HEK293T (cell line): Measurements from ENCODE around the gene CTIF.

Experiments
- CTCF ChIA-PET: fragments of 350-600 bp; formaldehyde crosslinking; extraction: SDS; loops from one replicate; lab custom pipeline; 2021; ENCODE audit warnings: antibody characterized with exemption, inconsistent platforms; lab: Yijun Ruan, JAX
- POLR2A ChIA-PET: fragments of 350-600 bp; formaldehyde crosslinking; extraction: SDS; loops from one replicate; lab custom pipeline; 2020; ENCODE audit warnings: antibody characterized with exemption, inconsistent platforms; lab: Yijun Ruan, JAX
- DNase-seq: peaks from one replicate; pipeline ENCODE4 v3.0.0; 2012; ENCODE audit warnings: mixed read lengths; ENCODE audit errors: extremely low spot score
- ARNT ChIP-seq: fragments of 450-650 bp; IDR thresholded peaks from 2 replicates; pipeline ENCODE4 v1.6.1; 2017; ENCODE audit warnings: mild to moderate bottlenecking
- BHLHE40 ChIP-seq: fragments of 450-650 bp; IDR thresholded peaks from 2 replicates; pipeline ENCODE4 v1.6.1; 2016; ENCODE audit warnings: mild to moderate bottlenecking, moderate library complexity, borderline replicate concordance
- CTBP1 ChIP-seq: fragments of 450-650 bp; IDR thresholded peaks from 2 replicates; pipeline ENCODE4 v1.6.1; 2016; ENCODE audit warnings: borderline replicate concordance
- ELF4 ChIP-seq: fragments of 450-650 bp; IDR thresholded peaks from 2 replicates; pipeline ENCODE4 v1.6.1; 2017; ENCODE audit warnings: antibody characterized with exemption
- FOXA1 ChIP-seq: fragments of 450-650 bp; IDR thresholded peaks from 2 replicates; pipeline ENCODE4 v1.6.1; 2016; ENCODE audit warnings: mild to moderate bottlenecking
- FOXK2 ChIP-seq: fragments of 450-650 bp; IDR thresholded peaks from 2 replicates; pipeline ENCODE4 v1.6.1; 2016; ENCODE audit warnings: mild to moderate bottlenecking
- FOXM1 ChIP-seq: fragments of 450-650 bp; IDR thresholded peaks from 2 replicates; pipeline ENCODE4 v1.6.1; 2017; ENCODE audit warnings: mild to moderate bottlenecking, borderline replicate concordance
- HDGF ChIP-seq: fragments of 450-650 bp; IDR thresholded peaks from 2 replicates; pipeline ENCODE4 v1.6.1; 2017; ENCODE audit warnings: antibody characterized with exemption, borderline replicate concordance
- L3MBTL2 ChIP-seq: fragments of 450-650 bp; conservative IDR thresholded peaks from 2 replicates; pipeline ENCODE4 v1.6.1; 2016; ENCODE audit warnings: mild to moderate bottlenecking
- LEF1 ChIP-seq: fragments of 450-650 bp; IDR thresholded peaks from 2 replicates; pipeline ENCODE4 v1.6.1; 2017; ENCODE audit warnings: mild to moderate bottlenecking, borderline replicate concordance
- NFRKB ChIP-seq: fragments of 450-650 bp; IDR thresholded peaks from 2 replicates; pipeline ENCODE4 v1.6.1; 2016; ENCODE audit warnings: mild to moderate bottlenecking, moderate library complexity
- SP1 ChIP-seq: fragments of 450-650 bp; IDR thresholded peaks from 2 replicates; pipeline ENCODE4 v1.6.1; 2017
- SUZ12 ChIP-seq: fragments of 450-650 bp; IDR thresholded peaks from 2 replicates; pipeline ENCODE4 v1.6.1; 2016; ENCODE audit warnings: mild to moderate bottlenecking
- TARDBP ChIP-seq: fragments of 450-650 bp; IDR thresholded peaks from 2 replicates; pipeline ENCODE4 v1.6.1; 2016
- ZNF384 ChIP-seq: fragments of 450-650 bp; IDR thresholded peaks from 2 replicates; pipeline ENCODE4 v1.6.1; 2016
- TF ChIP-seq, protein P1 (sequence below): fragments of 450-650 bp; IDR thresholded peaks from 2 replicates; pipeline ENCODE4 v1.6.1; 2016

Gene CTIF

GRCh38 chr18:48835745-48836170 lies 296.9 kb downstream of the CTIF start:
- DNase-seq = no peak
- POLR2A ChIA-PET = no interaction called here
- CTCF ChIA-PET = no interaction called here
- no peak for TF ChIP-seq SUZ12
- no peak for TF ChIP-seq FOXM1
- TF ChIP-seq CTBP1 = no peak
- TF ChIP-seq SP1 = no peak
- no peak for TF ChIP-seq HDGF
- TF ChIP-seq TARDBP = no peak
- no peak for TF ChIP-seq ARNT
- TF ChIP-seq, protein P1, sequence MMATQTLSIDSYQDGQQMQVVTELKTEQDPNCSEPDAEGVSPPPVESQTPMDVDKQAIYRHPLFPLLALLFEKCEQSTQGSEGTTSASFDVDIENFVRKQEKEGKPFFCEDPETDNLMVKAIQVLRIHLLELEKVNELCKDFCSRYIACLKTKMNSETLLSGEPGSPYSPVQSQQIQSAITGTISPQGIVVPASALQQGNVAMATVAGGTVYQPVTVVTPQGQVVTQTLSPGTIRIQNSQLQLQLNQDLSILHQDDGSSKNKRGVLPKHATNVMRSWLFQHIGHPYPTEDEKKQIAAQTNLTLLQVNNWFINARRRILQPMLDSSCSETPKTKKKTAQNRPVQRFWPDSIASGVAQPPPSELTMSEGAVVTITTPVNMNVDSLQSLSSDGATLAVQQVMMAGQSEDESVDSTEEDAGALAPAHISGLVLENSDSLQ = no peak
- TF ChIP-seq FOXA1 = no peak

GRCh38 chr18:48836231-48836805 lies 297.5 kb downstream of the CTIF start:
- CTCF ChIA-PET = no interaction called here
- TF ChIP-seq FOXA1 (no peak), BHLHE40 (no peak), NFRKB (no peak), FOXM1 (no peak), SP1 (no peak), ARNT (no peak), HDGF (no peak), L3MBTL2 (no peak), CTBP1 (no peak), LEF1 (no peak)
- DNase-seq = no peak
- POLR2A ChIA-PET = no interaction called here

DNA sequence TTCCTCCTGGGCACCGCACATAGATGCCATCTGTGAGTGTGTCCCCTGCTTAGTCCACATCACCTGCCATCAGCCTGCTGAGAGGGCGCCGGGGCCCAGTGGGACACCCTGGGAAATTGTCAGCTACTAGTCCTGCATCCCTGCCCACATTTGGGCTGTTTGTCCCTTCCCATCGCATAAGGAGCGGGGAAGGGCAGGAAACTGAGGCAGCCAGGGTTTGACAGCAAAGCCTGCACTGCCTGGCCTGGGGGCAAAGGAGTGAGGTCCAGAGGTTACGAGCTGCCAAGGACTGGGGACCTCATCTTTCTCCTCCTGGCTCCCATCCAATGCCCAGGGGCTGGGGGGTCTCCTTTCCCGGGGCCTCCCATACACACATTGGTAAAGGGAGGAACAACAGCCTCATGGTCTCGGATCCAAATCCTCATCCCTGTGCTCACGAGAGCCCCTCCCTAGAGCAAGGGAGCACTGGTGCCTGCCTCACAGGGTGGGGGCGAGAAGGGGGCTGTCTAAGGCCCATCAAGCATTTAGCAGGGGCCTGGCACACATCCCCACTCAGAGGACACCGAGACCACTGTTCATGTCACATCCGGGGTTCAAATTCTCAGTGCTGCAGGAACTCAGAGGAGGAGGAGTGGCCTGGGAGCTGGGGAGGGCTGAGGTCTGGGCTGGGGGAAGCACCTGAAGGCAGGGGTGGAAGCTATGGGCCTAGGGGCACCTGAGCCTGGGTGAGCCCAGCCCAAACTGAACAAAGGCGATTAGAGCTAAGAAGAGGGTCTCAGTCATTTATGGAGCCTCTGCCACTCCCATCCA lies 298.2 kb downstream of the CTIF start:
- ChIA-PET POLR2A (no interaction called here), CTCF (no interaction called here)
- TF ChIP-seq, protein P1 = no peak
- TF ChIP-seq FOXM1 = no peak
- no peak for TF ChIP-seq TARDBP
- no peak for TF ChIP-seq SUZ12
- no peak for TF ChIP-seq NFRKB
- no peak for TF ChIP-seq BHLHE40
- TF ChIP-seq FOXA1 = no peak
- no peak for TF ChIP-seq HDGF
- no peak for TF ChIP-seq ARNT
- no peak for TF ChIP-seq FOXK2
- TF ChIP-seq L3MBTL2 = no peak
- TF ChIP-seq LEF1 = no peak
- no peak for TF ChIP-seq CTBP1
- TF ChIP-seq ELF4 = no peak
- TF ChIP-seq ZNF384 = no peak
- no peak for TF ChIP-seq SP1
- DNase-seq = no peak

DNA sequence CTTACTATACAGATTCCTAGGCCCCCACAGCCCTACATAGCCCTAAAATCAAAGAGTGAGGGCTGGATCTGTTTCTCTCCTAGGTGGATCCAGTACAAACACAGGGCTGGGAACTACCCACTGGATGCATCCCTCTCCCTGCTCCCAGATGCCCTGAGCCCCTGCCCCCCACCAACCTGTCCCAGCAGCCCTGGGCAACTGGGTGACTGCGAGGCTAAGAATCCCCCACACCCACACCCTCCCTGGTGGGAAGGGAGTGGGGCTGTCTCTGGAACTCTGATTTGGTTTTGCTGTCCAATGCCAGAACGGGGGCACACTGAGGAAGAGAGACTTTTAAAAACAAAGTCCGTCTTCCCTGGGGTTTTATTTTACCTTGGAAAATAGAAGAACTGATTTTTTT lies 298.8 kb downstream of the CTIF start:
- POLR2A ChIA-PET = no interaction called here
- CTCF ChIA-PET = no interaction called here

GRCh38 chr18:48838166-48838775 lies 299.4 kb downstream of the CTIF start:
- POLR2A ChIA-PET = no interaction called here

More for the DNA sequence above, 298.8 kb downstream of the CTIF start:
- no peak for DNase-seq
- TF ChIP-seq CTBP1 (no peak), ZNF384 (no peak), LEF1 (no peak)
- TF ChIP-seq, protein P1 = no peak

More at GRCh38 chr18:48838166-48838775, 299.4 kb downstream of the CTIF start:
- CTCF ChIA-PET = no interaction called here
- no peak for TF ChIP-seq CTBP1
- no peak for TF ChIP-seq FOXM1
- no peak for TF ChIP-seq LEF1
- no peak for TF ChIP-seq BHLHE40
- TF ChIP-seq, protein P1 = no peak
- no peak for DNase-seq
